Stimulated activated CD8-positive, alpha-beta memory T cell treated with anti-CD3 and anti-CD28 coated beads, Interleukin-7, amount 100 ng/mL, for 1 hour (primary cell): Measurements from ENCODE around the gene SLX4.

Experiments
- DNase-seq, 2 donors: peaks; one replicate each; pipeline ENCODE4 v3.0.0-alpha.2; 2020; ENCODE audit warnings: low read depth in 2 of 2

SLX4 gene

DNA sequence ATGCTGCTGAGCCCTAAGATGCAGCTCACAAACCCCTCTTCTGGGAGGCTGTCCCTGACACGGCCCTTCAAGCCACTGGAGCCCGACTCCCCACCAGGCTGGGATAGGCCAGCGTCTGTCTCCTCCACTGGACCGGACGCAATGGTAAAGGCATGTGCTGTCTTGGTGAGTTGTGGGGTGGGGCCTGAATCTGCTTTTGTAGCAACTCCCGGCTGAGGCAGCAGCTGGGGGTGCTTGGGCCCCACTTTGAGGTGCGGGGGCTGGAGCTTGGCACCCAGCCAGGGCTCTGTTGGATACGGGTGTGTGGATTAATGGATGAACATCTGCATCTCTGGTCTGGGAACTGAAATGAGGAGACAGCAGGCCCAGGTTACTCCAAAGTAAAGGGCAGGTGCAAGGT lies 30.7 kb downstream of the SLX4 start:
- DNase-seq = no peak

DNA sequence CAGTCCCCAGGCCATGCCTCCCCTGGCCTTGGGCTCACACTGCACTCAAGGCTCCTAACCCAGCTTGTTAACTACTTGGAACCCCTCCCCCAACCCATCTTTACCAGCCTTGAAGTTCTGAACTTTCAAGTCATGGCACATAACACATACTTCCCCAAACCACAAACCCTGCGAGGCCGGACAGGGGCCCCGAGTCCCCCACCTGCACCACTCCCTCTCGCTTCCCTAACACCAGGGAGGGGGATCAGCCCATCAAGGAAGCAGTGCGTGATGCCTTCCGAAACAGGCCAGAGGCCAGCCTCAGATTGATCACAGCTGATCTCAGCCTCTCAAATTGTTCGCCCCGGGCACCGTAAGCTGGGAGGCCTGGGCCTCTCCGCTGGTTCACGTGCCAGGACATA lies 31.2 kb downstream of the SLX4 start:
- no peak for DNase-seq

DNA sequence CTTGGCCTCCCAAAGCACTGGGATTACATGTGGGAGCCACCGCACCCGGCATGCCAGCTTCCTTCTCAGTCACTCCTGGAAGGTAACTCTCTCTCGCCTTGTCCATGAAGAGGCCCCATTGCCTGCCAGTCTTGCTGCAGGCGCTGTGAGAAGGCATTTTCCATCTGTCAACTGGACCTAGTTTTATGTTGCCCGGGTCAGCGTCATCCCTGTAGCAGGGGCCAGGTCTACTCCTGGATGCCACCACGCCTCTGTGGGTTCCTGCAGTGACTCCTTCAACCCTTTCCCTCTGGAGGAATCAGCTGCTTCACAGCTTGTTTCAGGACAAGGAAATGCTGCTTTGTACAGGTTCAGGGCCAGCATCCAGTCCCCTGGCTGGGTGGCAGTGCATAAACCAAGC lies 31.6 kb downstream of the SLX4 start:
- DNase-seq = no peak

DNA sequence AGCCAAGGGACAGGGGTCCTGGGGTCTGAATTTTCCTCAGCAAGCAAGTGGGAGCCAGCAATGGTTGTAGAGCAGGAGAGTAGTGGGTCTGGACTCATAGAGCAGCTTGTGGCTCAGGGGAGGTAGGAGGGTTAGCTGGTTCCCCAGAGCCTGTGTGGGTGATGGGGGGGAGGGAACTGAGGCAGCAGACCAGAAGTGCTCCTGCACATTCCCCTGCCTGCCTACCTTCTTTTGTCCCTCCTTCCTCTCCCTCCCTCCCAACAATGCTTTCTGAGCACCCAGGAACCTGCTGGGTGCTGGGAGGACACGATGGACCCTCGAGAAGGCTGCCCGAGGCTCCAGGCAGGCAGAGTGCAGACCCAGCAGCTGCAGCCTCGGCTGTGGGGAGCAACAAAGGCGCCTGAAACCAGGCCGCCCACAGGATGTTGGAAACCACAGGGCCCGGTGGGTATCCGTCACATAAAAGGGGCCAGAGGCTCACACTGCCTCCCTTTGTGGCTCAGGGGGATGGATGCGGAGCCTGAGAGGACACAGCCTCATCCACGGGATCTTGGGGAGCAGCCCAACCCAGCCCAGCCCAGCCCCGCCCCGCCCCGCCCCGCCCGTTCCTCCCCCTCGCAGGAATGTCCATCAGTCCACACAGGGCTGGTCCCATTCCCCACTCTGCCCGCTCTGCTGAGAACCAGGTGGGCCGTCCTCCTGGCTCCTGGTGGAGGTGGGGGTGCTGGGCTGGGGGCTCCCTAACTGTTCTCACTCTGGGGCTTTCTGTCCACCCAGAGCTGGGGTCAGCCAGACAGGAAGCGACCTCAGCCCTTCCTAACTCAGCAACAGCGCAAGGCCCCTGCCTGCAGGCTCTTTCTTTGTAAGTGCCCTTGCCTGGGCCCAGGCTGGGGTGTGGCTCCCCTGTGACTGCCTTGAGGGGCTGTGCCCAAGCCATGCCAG lies 32.5 kb downstream of the SLX4 start:
- peak in 1 of 2 donors; percentile 17 for DNase-seq

DNA sequence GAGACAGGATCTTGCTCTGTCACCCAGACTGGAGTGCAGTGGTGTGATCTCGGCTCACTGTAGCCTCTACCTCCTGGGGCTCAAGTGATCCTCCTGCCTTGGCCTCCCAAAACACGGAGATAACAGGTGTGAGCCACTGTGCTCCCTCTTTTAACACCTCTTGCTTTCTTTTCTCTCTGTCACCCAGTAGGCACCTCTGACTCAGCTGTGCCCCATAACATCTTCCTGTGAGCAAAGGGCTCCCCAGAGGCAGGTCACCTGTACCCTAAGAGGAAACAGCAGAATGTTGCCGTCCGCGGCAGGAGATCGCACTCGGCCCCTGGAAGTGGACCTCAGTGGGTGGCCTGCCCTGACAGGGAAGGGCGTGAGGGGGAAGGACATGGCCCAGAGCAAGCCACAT lies 33.3 kb downstream of the SLX4 start:
- DNase-seq = peak in 1 of 2 donors; percentile 3

DNA sequence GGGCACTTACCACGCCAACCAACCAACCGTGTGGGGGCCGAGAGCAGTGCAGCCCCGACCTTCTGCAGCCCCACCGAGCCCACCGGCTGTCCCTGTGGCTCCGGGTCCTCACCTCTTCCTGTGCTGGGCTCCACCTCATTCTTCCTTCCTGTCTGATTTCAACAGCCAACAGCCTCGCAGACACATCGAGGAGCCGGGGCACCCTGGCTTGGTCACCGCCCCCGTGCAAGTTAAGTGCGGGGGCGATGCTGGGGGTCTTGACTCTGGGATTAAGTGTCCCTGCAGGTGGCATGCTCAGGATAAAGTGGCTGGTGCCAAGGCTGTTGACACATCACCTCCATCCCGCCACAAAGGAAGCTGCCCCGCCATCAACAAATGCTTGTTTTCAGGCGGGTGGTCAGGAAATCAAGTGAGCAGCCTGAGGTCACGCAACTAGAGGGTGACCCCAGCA lies 34.1 kb downstream of the SLX4 start, which contains the start of gene NLRC3:
NLRC3 (minus strand) TSS at position 102 of the 451 bp plus-strand sequence. CDS start 12,367 bp downstream, outside the sequence.
- peak in 1 of 2 donors; percentile 7 for DNase-seq

DNA sequence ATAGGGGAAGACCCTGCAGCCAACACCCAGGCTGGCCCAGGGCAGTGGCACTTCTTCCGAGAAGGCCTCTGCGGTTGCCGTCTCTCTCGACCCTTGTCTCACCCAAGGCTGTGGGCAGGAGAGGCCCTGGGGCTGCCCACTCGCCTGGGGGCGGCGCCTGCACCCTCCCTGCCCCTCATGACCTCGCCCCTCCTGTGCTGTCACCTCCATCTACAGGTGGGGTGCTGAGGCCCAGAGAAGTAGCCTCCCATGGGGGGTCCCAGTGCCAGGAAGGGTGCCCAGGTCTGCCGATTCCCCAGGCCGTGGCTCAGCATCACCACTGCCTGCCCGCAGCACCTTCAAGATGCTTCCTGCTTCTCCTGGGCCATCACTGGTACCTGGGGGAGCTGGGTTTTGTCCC lies 35.2 kb downstream of the SLX4 start:
- DNase-seq = no peak

DNA sequence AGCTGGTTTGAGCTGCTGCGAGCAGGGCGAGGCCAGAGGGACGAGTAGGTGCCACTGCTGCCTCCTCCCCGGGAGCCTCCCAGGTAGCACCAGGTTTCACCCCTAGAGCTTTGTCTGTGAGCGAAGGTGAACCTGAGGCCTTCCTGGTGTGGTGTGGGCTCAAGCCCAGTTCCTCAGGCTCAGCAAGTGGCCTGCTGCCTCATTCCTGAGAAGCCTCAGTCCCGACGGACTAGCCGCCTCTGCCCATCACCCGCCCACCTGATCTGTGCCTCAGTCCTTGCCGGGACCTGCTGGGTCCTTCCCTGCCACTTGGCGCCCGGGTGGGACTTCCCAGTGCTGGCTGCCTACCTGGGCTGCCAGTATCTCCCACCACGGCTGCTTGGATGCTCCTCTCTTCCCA lies 35.9 kb downstream of the SLX4 start:
- no peak for DNase-seq

DNA sequence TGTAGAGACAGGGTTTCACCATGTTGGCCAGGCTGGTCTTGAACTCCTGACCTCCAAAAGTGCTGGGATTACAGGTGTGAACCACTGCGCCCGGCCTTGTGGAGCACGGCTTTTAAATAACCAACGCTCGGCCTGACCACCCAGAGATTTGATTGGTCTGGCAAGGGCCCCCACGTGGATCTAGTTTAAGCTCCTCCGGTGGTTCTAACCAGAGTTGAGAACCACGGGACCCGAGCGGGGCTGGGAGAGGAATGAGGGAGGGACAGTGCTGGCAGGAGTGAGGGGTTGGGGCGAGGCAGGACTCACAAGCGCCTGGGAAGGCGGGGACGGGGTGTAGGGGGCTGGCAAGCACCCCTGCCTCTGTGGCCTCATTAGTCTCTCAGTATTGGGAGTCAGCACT lies 37.2 kb downstream of the SLX4 start:
- DNase-seq = no peak

DNA sequence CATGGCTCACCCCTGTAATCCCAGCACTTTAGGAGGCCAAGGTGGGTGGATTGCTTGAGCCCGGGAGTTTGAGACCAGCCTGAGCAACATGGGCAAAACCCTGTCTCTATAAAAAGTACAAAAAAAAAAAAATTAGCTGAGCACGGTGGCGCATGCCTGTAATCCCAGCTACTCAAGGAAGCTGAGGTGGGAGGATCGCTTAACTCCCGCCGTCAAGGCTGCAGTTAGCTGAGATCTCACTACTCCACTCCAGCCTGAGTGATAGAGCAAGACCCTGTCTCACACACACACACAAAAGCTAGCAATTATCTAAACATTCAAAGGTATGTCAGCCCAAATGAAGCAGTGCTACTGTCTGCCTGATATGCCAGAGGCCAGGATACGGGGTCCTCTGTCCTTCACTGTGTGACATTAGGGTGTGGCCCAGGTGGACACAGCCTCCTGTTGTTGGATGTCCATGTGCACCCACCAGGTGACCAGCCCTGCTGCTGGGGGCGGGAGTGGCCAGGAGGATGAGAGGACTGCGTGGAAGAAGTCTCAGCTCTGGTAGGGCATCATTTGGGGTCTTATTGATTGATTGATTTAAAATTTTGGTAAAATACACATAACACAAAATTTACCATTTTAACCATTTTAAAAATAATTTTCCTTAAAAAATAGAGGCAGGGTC lies 38.1 kb downstream of the SLX4 start:
- DNase-seq = no peak

DNA sequence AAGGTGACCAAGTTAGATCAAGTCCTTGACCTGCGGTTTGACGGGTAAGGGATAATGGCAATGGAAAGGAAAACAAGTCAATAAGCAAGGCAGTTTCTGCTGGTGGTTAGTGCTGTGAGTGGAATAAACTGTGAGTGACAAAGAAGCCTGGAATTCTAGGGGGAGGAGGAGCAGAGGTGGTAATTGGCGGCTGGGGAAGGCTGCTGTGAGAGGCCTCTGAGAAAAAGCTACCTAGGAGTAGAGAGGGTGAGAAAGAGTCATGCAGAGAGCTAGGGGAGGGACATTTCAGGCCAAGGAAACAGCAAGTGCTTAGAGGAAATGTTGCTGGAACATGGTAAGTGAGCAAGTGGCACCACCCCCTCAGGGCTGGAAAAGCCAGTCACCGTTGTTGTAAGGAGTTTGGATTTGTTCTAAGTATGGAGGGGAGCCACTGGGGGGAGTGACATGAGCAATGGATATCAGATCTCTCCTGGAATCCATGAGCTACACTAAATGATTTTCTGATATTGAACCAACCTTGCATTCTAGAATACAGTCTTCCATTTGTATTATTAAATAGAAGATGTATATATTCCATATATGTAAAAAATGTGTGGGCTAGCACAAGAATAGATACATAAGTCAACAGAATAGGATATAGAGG lies 40.9 kb downstream of the SLX4 start:
- no peak for DNase-seq

DNA sequence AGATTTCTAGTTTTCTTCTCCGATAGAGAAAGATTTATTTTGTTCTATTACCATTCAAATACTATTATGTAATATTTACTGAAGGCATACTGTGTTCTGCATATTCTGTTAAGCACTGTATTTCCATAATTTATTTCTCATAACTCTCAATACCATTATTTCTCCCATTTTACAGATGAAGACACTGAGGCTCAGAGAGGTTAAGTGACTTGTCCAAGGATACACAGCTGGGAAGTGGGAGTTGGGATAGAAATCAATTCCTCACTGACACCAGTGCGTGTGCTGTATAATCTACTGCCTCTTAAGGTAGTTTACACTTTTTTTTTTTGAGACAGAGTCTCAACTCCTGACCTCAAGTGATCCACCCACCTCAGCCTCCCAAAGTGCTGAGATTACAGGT lies 41.6 kb downstream of the SLX4 start:
- no peak for DNase-seq

DNA sequence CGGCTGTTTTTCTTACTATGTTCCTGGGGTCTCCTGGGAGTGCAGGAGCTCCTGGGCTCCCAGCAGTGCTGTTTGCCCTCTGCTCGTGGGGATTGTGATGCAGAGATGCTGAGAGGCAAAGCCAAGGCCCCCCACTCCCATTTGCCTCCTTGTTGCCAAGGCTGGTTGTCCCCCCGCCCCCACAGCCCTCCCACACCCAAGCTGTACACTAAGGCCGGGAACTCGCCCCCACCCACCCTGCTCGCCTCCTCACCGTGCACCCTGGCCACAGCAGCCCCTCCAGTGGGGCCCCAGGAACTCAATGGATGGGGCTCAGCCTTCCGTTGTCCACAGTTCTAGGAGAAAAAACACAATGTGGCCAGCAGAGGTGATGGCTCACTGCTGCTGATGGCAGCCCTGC lies 44.4 kb downstream of the SLX4 start:
- DNase-seq = no peak

DNA sequence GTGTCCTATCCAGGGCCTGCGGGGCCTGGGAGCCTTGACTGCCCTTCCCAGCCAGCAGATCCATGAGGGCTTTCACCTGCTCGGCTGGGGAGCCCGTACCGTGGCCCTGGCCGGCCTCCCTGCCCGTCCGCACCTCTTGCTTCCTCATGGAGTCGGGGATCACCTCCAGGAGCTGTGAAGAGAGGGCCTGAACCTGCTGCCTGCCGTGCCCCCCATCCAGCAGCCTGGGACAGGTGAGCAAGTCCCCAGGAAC lies 46.6 kb downstream of the SLX4 start:
- DNase-seq = no peak

DNA sequence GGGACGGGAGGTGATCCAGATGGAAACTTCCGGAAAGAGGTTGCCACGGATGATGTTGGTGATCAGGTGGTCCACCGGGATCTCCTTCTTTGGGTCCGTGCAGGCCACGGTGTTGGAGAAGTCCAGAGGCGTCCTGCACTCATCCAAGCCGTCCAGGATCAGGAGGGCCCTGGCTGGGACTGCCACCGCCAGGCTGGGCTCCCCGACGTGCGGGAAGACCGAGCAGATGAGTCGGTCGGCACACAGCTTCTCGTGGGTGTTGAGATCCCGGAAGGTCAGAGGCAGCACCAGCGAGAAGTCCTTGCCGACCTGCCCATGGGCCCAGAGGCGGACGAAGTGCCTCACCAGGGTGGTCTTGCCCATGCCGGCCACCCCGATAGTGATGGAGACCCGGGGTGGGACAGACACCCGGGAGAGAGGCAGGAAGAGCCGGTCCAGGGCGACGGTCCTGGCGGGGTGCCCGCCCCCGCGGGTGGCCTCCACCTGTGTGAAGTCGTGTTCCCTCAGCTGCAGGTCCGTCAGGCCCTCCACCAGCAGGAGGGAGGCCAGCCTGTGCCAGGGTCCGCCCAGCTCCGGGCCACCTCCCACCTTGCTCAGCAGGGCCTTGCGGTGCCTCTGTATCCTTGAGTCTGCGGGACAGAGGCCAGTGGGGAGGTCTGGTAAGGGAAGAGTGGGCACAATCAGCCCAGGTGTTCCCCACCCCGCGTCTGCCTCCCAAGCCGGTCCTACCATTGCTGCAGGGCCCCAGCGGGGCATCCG lies 47.1 kb downstream of the SLX4 start:
- no peak for DNase-seq

DNA sequence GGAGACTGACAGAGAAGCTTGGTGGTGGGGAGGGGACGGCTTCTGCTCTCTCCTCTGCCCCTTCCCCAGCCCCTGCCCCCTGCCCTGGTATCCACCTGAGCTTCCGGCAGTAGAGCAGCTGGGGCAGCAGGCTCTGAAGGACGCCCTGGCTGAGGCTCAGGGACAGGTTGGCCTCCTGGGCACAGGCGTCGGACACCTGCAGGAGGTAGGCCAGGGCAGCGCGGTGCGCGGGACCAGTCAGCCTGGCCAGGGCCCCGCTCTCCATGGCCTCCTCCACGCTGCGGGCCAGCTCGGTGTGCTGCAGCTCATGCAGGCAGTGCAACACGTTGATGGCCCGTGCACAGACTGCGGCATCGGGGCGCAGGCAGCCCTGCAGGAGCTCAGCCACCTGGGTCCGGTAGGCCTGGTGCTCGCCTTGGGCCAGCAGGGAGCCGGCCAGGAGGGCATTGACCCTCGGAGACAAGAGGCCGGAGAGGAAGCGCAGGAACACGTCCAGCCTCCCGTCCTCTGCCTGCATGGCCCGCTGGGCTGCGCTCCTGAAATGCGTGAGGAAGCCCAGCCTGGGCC lies 48.4 kb downstream of the SLX4 start:
- DNase-seq = no peak

DNA sequence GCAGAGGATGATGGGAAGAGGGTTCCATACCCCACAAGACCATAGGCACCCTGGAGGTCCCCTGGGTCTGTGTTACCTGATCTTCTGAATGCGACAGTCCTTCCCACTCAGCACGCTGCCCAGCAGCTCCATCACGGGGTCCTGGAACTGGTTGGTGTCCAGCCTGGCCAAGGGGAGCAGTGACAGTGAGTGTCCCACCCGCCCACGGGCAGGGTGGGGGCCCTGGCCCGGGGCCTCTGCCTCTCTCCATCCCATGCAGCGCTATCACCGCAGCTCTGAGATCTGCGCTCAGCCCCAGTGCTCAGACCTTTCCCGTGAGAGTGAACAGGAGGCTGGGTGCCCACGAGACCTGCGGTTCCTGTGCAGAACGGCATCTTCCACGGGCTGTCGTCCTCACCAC lies 49.8 kb downstream of the SLX4 start:
- DNase-seq = no peak

DNA sequence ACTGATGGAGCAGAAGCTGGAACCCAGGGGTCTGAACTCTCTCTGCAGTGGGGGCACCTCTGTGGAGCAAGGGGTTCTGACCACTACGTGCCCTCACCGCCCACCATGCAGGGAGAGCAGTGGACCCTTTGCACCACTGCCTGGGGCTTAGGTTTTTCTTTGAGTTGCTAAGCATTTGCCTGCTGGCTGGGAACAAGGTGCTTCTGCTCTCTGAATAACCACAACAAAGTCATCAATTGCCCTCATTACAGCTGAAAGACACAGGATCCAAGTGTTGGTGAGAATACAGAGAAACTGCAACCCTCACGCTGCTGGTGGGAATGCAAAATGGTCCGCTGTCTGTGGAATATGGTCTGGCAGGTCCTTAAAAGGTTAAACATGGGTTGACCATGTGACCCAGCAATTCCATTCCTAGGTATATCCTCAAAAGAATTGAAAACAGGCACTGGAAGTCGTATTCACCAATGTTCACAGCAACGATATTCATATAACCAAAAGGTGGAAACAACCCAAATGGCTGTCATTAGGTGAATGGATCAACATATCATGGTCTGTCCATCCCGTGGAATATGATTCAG lies 57.0 kb downstream of the SLX4 start:
- DNase-seq = no peak

DNA sequence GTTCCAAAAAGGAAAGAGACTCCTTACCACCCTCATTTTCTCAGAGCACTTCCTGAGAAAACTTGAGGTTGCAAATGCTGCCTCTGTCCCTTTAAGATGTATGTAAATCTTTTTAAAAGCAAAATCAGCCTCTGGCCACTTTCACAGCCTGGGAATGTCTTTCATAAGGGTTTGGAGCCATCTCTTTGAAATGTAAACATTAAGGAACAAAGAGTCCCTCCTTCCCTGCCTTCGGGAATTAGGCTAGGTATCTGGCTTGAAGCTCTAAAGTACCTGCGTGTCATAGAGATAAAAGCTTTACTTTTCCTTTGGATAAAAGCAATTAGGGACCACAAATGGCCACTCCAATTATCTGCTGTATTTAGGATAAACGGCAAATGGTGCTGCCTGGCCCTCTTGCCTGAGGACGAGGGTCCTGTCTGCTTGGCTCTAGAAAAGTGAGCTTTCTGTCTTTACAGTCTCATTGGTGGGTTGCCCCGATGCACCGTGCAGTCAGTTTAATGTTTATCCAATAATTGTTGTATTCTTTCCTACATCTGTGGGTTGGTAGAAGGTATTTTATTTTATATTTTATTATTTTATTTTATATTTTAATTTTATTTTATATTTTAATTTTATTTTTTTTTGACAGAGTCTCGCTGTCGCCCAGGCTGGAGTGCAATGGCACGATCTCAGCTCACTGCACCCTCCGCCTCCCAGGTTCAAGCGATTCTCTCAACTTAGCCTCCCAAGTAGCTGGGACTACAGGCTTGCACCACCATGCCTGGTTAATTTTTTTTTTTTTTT lies 58.1 kb downstream of the SLX4 start:
- DNase-seq = no peak
